CD14-positive monocyte (primary cell): Measurements from ENCODE around the gene MSI2. TPM values are rescaled to one million over a fixed set of nuclear protein-coding genes. Genes with fewer than 3 reads are reported as not detected.
A peak's percentile ranks its signal among the peaks of the same experiment; 100 is the strongest.

Experiments
- DNase-seq, 3 donors: peaks; one replicate each; pipeline ENCODE4 v3.0.0-alpha.2; 2011 to 2022
- H2AFZ ChIP-seq: 2 replicates; pipeline ENCODE4 v1.6.0; 2012; ENCODE audit warnings: mild to moderate bottlenecking, low read depth, low read length, inconsistent platforms; ENCODE audit not compliant: insufficient read depth, poor library complexity, severe bottlenecking
- H3K27ac ChIP-seq, 2 donors: 1 replicate in 1 of 2; 2 replicates in 1 of 2; pipeline ENCODE4 v1.5.1; 2012 to 2013; ENCODE audit warnings: low read length in 2 of 2, control low read depth in 1 of 2, inconsistent platforms in 1 of 2, low read depth in 1 of 2, mild to moderate bottlenecking in 1 of 2
- H3K27me3 ChIP-seq, 2 donors: one replicate each; pipeline versions ENCODE4 v1.6.0 to v1.6.1; 2011 to 2013; ENCODE audit warnings: low read length in 2 of 2; ENCODE audit not compliant: control insufficient read depth in 2 of 2, insufficient read depth in 2 of 2
- H3K36me3 ChIP-seq, 2 donors: replicated peaks in 1 of 2; 1 replicate in 1 of 2; 2 replicates in 1 of 2; pipeline versions ENCODE4 v1.5.1 to v1.6.1; 2012 to 2013; ENCODE audit warnings: low read length in 2 of 2, control low read depth in 1 of 2, inconsistent platforms in 1 of 2, mild to moderate bottlenecking in 1 of 2; ENCODE audit not compliant: insufficient read depth in 2 of 2, control insufficient read depth in 1 of 2
- H3K4me1 ChIP-seq, 2 donors: 1 replicate in 1 of 2; 2 replicates in 1 of 2; pipeline versions ENCODE4 v1.5.1 to v1.6.1; 2012 to 2013; ENCODE audit warnings: low read length in 2 of 2, control low read depth in 1 of 2, inconsistent platforms in 1 of 2, mild to moderate bottlenecking in 1 of 2, moderate library complexity in 1 of 2; ENCODE audit not compliant: insufficient read depth in 2 of 2, control insufficient read depth in 1 of 2
- H3K4me2 ChIP-seq: replicated peaks from 2 replicates; pipeline ENCODE3; 2012; ENCODE audit warnings: low read length, moderate library complexity, mild to moderate bottlenecking; ENCODE audit not compliant: poor library complexity, severe bottlenecking; ENCODE audit errors: extremely low read depth
- H3K4me3 ChIP-seq, 3 experiments: fragments of 200-600 bp in 1 of 3; sonication (generic) in 1 of 3; replicated peaks in 1 of 3; 1 replicate in 2 of 3; 2 replicates in 1 of 3; pipeline ENCODE4 v1.5.1; 2011 to 2013; ENCODE audit warnings: low read length in 3 of 3, mild to moderate bottlenecking in 3 of 3, control low read depth in 2 of 3, low read depth in 2 of 3, inconsistent platforms in 1 of 3, moderate library complexity in 1 of 3
- H3K79me2 ChIP-seq: 2 replicates; pipeline ENCODE4 v1.6.0; 2012; ENCODE audit warnings: mild to moderate bottlenecking, control low read depth, inconsistent platforms, low read length, moderate library complexity; ENCODE audit not compliant: insufficient read depth
- H3K9ac ChIP-seq: 2 replicates; pipeline ENCODE4 v1.6.0; 2017; ENCODE audit warnings: low read length, mild to moderate bottlenecking; ENCODE audit not compliant: insufficient read depth, poor library complexity, severe bottlenecking
- H3K9me3 ChIP-seq, 2 donors: replicated peaks in 1 of 2; 1 replicate in 1 of 2; 2 replicates in 1 of 2; pipeline versions ENCODE4 v1.5.1 to v1.6.1; 2012 to 2013; ENCODE audit warnings: low read length in 2 of 2, control low read depth in 1 of 2; ENCODE audit not compliant: control insufficient read depth in 1 of 2, insufficient read depth in 1 of 2
- H4K20me1 ChIP-seq: 2 replicates; pipeline ENCODE4 v1.6.0; 2012; ENCODE audit warnings: mild to moderate bottlenecking, low read length, control low read depth, moderate library complexity; ENCODE audit not compliant: insufficient read depth
- H3K27ac Mint-ChIP-seq, 7 donors: one replicate each; pipeline ENCODE4 v1.8.0; 2020; ENCODE audit warnings: mild to moderate bottlenecking in 7 of 7, mixed read lengths in 7 of 7, moderate library complexity in 6 of 7, inconsistent platforms in 2 of 7
- H3K27me3 Mint-ChIP-seq, 3 donors: one replicate each; pipeline ENCODE4 v1.8.0; 2021 to 2022; ENCODE audit warnings: low read depth in 3 of 3, mild to moderate bottlenecking in 3 of 3, mixed read lengths in 3 of 3, moderate library complexity in 3 of 3, inconsistent platforms in 1 of 3
- H3K36me3 Mint-ChIP-seq, 2 donors: one replicate each; pipeline ENCODE4 v1.8.0; 2020; ENCODE audit warnings: mixed read lengths in 2 of 2, inconsistent platforms in 1 of 2, mild to moderate bottlenecking in 1 of 2
- H3K4me1 Mint-ChIP-seq: one replicate; pipeline ENCODE4 v1.8.0; 2020; ENCODE audit warnings: mild to moderate bottlenecking, mixed read lengths
- H3K4me3 Mint-ChIP-seq, 2 donors: one replicate each; pipeline ENCODE4 v1.8.0; 2020; ENCODE audit warnings: mild to moderate bottlenecking in 2 of 2, mixed read lengths in 2 of 2, moderate library complexity in 1 of 2
- H3K9me3 Mint-ChIP-seq, 7 donors: one replicate each; pipeline ENCODE4 v1.8.0; 2020 to 2022; ENCODE audit warnings: mixed read lengths in 7 of 7, mild to moderate bottlenecking in 6 of 7, moderate library complexity in 6 of 7, inconsistent platforms in 2 of 7
- WGBS: methylation state at CpG from one replicate; pipeline ENCODE4 v1.1.5; 2013; ENCODE audit warnings: missing lambda C conversion rate; ENCODE audit not compliant: insufficient coverage; 5-methylcytosine and 5-hydroxymethylcytosine counted together
- intact Hi-C, 2 donors: fragments of 100-400 bp; cut with micrococcal nuclease; formaldehyde crosslinking; loops; one replicate each; pipeline versions ENCODE4 v1.15.0 to v1.15.1; 2023
- polyA plus RNA-seq, 3 donors: library from polyadenylated mRNA; depleted of rRNA in 1 of 3; unstranded in 2 of 3; stranded (reverse) in 1 of 3; fragments of 300-500 nt in 2 of 3; fragments of >200 nt in 1 of 3; fragmentation: Illumina TruSeq in 2 of 3; gene quantifications; 1 replicate in 2 of 3; 2 replicates in 1 of 3; pipeline ENCODE4 v1.2.3, GENCODE V29; 2012 to 2021
- TF ChIP-seq, protein P1 (sequence below): fragments of 200-600 bp; IDR thresholded peaks from one replicate; pipeline ENCODE4 v1.8.0; 2022; ENCODE audit warnings: antibody characterized with exemption, mild to moderate bottlenecking

MSI2 gene
- polyA plus RNA-seq, 3 donors: 0.20 to 6.6 (median 0.37) TPM

DNA sequence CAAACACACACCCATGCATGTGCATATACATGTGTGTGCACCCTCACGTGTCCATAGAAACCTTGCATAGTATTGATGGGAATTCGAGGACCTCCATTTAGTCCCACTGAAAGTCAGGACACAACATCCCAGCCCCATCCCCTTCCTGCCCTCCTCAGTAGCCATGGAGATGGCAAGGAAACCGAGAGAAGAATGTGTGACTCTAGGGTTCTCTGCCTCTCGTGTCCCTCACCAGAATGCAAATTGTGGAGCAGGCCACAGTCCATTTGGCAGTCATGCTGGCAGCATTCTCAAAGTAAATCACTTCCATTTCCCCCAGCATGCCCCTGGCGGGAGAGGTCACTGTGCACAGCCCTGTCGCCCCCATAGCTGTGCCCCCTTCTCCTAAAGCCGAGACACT lies 141.1 kb downstream of the MSI2 start:
- DNase-seq: no peak
- Histone ChIP-seq H3K79me2 (no peaks in the 10 kb centered on the region), H3K9me3 (peaks cover 0 to 4% of the 10 kb centered on the region in 2 donors), H3K4me3 (no peak overlapping the region), H3K4me2 (no peak overlapping the region), H4K20me1 (no peaks in the 10 kb centered on the region), H2AFZ (no peak overlapping the region), H3K4me1 (no peaks in the 10 kb centered on the region), H3K36me3 (peaks cover 0 to 7% of the 10 kb centered on the region in 2 donors), H3K27me3 (no peaks in the 10 kb centered on the region), H3K27ac (no peak overlapping the region), H3K9ac (no peak overlapping the region)
- H3K27me3 Mint-ChIP-seq: peaks cover 0 to 2% (median 0%) of the 10 kb centered on the region in 3 donors
- TF ChIP-seq, protein P1, sequence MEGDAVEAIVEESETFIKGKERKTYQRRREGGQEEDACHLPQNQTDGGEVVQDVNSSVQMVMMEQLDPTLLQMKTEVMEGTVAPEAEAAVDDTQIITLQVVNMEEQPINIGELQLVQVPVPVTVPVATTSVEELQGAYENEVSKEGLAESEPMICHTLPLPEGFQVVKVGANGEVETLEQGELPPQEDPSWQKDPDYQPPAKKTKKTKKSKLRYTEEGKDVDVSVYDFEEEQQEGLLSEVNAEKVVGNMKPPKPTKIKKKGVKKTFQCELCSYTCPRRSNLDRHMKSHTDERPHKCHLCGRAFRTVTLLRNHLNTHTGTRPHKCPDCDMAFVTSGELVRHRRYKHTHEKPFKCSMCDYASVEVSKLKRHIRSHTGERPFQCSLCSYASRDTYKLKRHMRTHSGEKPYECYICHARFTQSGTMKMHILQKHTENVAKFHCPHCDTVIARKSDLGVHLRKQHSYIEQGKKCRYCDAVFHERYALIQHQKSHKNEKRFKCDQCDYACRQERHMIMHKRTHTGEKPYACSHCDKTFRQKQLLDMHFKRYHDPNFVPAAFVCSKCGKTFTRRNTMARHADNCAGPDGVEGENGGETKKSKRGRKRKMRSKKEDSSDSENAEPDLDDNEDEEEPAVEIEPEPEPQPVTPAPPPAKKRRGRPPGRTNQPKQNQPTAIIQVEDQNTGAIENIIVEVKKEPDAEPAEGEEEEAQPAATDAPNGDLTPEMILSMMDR: no peak
- 100% methylated on average over 2 of the region's 7 CpGs for WGBS
- H3K36me3 Mint-ChIP-seq: peaks cover 7 to 8% of the 10 kb centered on the region in 2 donors
- intact Hi-C loops: no loop called here
- peak overlapping the region in 1 of 7 donors; percentile 71 for H3K27ac Mint-ChIP-seq
- H3K4me3 Mint-ChIP-seq: no peak overlapping the region
- H3K9me3 Mint-ChIP-seq: peaks cover 0 to 10% (median 9%) of the 10 kb centered on the region in 7 donors
- no peaks in the 10 kb centered on the region for H3K4me1 Mint-ChIP-seq

DNA sequence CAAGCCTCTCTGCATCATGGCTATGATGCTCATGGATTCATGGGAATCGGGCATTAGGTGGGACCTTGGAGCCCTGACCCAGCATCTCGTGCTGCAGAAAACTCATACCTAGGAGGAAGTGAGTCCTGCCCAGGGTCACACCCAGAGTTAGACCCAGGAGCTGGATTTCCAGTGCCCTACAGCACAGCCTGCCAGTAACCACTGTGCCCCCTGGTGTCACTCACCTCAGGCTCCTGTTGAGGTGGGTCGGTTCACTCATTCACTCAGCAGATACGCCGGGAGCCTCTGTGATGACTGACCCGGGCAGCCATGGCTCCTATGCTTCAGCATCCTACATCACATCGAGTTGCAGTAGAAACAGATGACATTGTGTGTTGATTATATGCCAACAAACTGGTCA lies 143.4 kb downstream of the MSI2 start:
- Histone ChIP-seq H3K4me1 (no peaks in the 10 kb centered on the region), H3K27me3 (no peaks in the 10 kb centered on the region), H3K79me2 (no peaks in the 10 kb centered on the region), H3K27ac (no peak overlapping the region), H2AFZ (no peak overlapping the region), H4K20me1 (no peaks in the 10 kb centered on the region), H3K9me3 (no peaks in the 10 kb centered on the region), H3K36me3 (peaks cover 0 to 11% of the 10 kb centered on the region in 2 donors), H3K4me2 (no peak overlapping the region), H3K9ac (no peak overlapping the region), H3K4me3 (no peak overlapping the region)
- TF ChIP-seq, protein P1: no peak
- no peaks in the 10 kb centered on the region for H3K9me3 Mint-ChIP-seq
- no peak overlapping the region for H3K4me3 Mint-ChIP-seq
- H3K27me3 Mint-ChIP-seq: peaks cover 0 to 2% (median 0%) of the 10 kb centered on the region in 3 donors
- H3K4me1 Mint-ChIP-seq: no peaks in the 10 kb centered on the region
- no peak for DNase-seq
- 75% methylated on average over 2 of the region's 7 CpGs for WGBS
- peaks cover 16 to 25% of the 10 kb centered on the region in 2 donors for H3K36me3 Mint-ChIP-seq
- intact Hi-C loops: no loop called here
- no peak overlapping the region for H3K27ac Mint-ChIP-seq
